Natural killer cell (primary cell): ENCODE measurements around the gene RIMBP2. TPM values are rescaled to one million over a fixed set of nuclear protein-coding genes. Genes with fewer than 3 reads are reported as not detected.

Experiments
- ATAC-seq, 3 donors: fragments of 150-1000 bp in 2 of 3; fragments of 200-7000 bp in 1 of 3; cut with Tn5 transposase; 1 replicate in 1 of 3; 2 replicates in 2 of 3; pipeline ENCODE4 v1.10.0; 2021; ENCODE audit warnings: mild to moderate bottlenecking in 2 of 3, moderate library complexity in 2 of 3
- DNase-seq, 2 donors: peaks; one replicate each; pipeline versions ENCODE4 v3.0.0 to v3.0.0-alpha.2; 2013 to 2021; ENCODE audit warnings: mixed read lengths in 1 of 2
- H3K27ac ChIP-seq: one replicate; pipeline ENCODE4 v1.5.1; 2013; ENCODE audit warnings: mild to moderate bottlenecking, low read length
- H3K27me3 ChIP-seq: one replicate; pipeline ENCODE4 v1.6.1; 2013; ENCODE audit warnings: low read length; ENCODE audit not compliant: control insufficient read depth, insufficient read depth
- H3K36me3 ChIP-seq: one replicate; pipeline ENCODE4 v1.6.1; 2013; ENCODE audit warnings: low read length; ENCODE audit not compliant: control insufficient read depth, insufficient read depth
- H3K4me1 ChIP-seq: one replicate; pipeline ENCODE4 v1.6.1; 2013; ENCODE audit warnings: low read length; ENCODE audit not compliant: control insufficient read depth, insufficient read depth
- H3K4me3 ChIP-seq: one replicate; pipeline ENCODE4 v1.5.1; 2013; ENCODE audit warnings: low read length
- H3K9me3 ChIP-seq: one replicate; pipeline ENCODE4 v1.6.1; 2013; ENCODE audit warnings: low read length; ENCODE audit not compliant: control insufficient read depth, insufficient read depth
- H3K27ac Mint-ChIP-seq, 2 donors: one replicate each; pipeline ENCODE4 v1.8.0; 2022; ENCODE audit warnings: mild to moderate bottlenecking in 2 of 2, mixed read lengths in 2 of 2, moderate library complexity in 1 of 2
- H3K27me3 Mint-ChIP-seq, 2 donors: one replicate each; pipeline ENCODE4 v1.8.0; 2022; ENCODE audit warnings: low read depth in 2 of 2, mixed read lengths in 2 of 2
- H3K36me3 Mint-ChIP-seq: one replicate; pipeline ENCODE4 v1.8.0; 2022; ENCODE audit warnings: mixed read lengths
- H3K4me1 Mint-ChIP-seq, 2 donors: one replicate each; pipeline ENCODE4 v1.8.0; 2022; ENCODE audit warnings: mixed read lengths in 2 of 2
- H3K4me3 Mint-ChIP-seq: one replicate; pipeline ENCODE4 v1.8.0; 2022; ENCODE audit warnings: mild to moderate bottlenecking, moderate library complexity, mixed read lengths
- H3K9me3 Mint-ChIP-seq, 2 donors: one replicate each; pipeline ENCODE4 v1.8.0; 2022; ENCODE audit warnings: mixed read lengths in 2 of 2
- WGBS: methylation state at CpG from one replicate; pipeline ENCODE4 v1.1.7; 2013; ENCODE audit warnings: missing lambda C conversion rate; ENCODE audit not compliant: insufficient coverage; 5-methylcytosine and 5-hydroxymethylcytosine counted together
- intact Hi-C: fragments of 100-400 bp; cut with micrococcal nuclease; formaldehyde crosslinking; loops from one replicate; pipeline ENCODE4 v1.14.2; 2022
- total RNA-seq, 4 donors: library from RNA; stranded (reverse); fragments of 120-200 nt in 1 of 4; gene quantifications; one replicate each; pipeline versions ENCODE4 v1.2.3 to v1.2.4, GENCODE V29; 2013 to 2022
- TF ChIP-seq, protein P1 (sequence below): fragments of 200-600 bp; IDR thresholded peaks from one replicate; pipeline ENCODE4 v1.8.0; 2022; ENCODE audit warnings: antibody characterized with exemption

RIMBP2 gene
- total RNA-seq, 3 donors from 2014 or later (not counting 1 experiment from before 2014, with no cell fraction given) = not detected

DNA sequence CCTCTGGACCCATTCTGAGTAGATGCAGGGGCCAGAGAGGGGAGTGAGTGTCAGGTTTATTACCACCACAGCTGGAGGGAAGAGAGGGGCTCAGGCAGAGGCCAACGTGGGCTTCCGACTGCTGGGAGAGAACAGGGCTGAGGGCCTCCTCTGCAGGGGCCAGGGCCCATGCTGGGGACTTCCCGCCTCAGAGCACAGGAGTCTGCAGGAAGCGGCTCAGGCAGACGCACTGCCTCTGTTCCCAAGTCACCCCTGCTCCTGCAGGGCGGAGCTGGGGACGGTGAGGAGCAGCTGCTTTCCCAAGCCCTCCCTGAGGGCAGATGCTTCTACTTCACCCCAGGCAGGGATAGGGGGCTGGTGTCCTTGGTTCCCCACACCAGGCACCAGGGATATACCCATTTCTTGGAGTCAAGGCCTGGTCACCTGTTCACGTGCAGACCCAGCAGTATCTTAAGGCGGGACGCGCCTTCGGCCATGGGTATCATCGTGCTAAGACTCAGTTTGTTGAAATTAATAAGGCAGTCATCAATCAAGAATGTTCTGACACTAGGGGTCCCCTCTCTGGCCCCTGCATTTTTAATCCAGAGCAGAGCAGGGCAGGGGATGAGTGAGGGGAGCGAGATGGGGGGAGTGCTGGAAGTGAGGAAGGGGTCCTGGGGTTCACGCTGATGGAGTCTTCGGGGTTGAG lies 278.4 kb downstream of the RIMBP2 start:
- Mint-ChIP-seq H3K27ac (no peak overlapping the region), H3K4me1 (no peaks in the 10 kb centered on the region), H3K9me3 (peaks cover 0 to 6% of the 10 kb centered on the region in 2 donors), H3K4me3 (no peak overlapping the region), H3K36me3 (no peaks in the 10 kb centered on the region), H3K27me3 (no peaks in the 10 kb centered on the region)
- WGBS = 91% methylated on average over 15 of the region's 16 CpGs
- H3K27ac ChIP-seq = no peak overlapping the region
- no peaks in the 10 kb centered on the region for H3K36me3 ChIP-seq
- ATAC-seq (no peak), DNase-seq (no peak)
- H3K4me1 ChIP-seq = no peaks in the 10 kb centered on the region
- intact Hi-C loops = no loop called here
- TF ChIP-seq, protein P1, sequence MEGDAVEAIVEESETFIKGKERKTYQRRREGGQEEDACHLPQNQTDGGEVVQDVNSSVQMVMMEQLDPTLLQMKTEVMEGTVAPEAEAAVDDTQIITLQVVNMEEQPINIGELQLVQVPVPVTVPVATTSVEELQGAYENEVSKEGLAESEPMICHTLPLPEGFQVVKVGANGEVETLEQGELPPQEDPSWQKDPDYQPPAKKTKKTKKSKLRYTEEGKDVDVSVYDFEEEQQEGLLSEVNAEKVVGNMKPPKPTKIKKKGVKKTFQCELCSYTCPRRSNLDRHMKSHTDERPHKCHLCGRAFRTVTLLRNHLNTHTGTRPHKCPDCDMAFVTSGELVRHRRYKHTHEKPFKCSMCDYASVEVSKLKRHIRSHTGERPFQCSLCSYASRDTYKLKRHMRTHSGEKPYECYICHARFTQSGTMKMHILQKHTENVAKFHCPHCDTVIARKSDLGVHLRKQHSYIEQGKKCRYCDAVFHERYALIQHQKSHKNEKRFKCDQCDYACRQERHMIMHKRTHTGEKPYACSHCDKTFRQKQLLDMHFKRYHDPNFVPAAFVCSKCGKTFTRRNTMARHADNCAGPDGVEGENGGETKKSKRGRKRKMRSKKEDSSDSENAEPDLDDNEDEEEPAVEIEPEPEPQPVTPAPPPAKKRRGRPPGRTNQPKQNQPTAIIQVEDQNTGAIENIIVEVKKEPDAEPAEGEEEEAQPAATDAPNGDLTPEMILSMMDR = no peak
- no peaks in the 10 kb centered on the region for H3K9me3 ChIP-seq
- no peaks in the 10 kb centered on the region for H3K27me3 ChIP-seq
- no peak overlapping the region for H3K4me3 ChIP-seq

GRCh38 chr12:130436741-130437501 lies 279.2 kb downstream of the RIMBP2 start:
- Histone ChIP-seq H3K4me1 (no peaks in the 10 kb centered on the region), H3K9me3 (no peaks in the 10 kb centered on the region), H3K36me3 (no peaks in the 10 kb centered on the region), H3K4me3 (no peak overlapping the region), H3K27me3 (no peaks in the 10 kb centered on the region), H3K27ac (no peak overlapping the region)
- H3K9me3 Mint-ChIP-seq = peaks cover 0 to 6% of the 10 kb centered on the region in 2 donors
- no peaks in the 10 kb centered on the region for H3K36me3 Mint-ChIP-seq
- no peak for ATAC-seq
- no peak overlapping the region for H3K27ac Mint-ChIP-seq
- H3K27me3 Mint-ChIP-seq = no peaks in the 10 kb centered on the region
- TF ChIP-seq, protein P1 = no peak
- no peaks in the 10 kb centered on the region for H3K4me1 Mint-ChIP-seq
- H3K4me3 Mint-ChIP-seq = no peak overlapping the region
- intact Hi-C loops = no loop called here
- WGBS = 97% methylated on average over 47 of the region's 47 CpGs
- DNase-seq = no peak

DNA sequence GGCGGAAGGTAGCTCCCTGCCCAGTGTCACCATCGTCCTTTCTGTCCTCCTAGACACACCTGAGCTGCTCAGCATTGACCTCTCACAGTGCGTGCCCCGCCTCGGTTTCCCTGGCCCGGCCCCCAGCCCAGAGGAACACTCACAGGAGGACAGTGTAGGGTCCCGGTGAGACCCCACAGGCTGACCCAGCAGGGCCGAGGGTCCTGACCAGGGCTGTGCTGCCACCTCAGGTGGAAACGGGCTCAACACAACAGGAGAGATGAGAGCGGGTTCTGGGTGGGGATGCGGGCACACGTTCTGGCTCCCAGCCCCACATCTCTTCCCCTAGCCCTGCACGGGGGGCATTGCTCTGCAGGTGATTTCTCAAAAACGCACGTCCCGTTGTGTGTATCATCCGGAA lies 280.3 kb downstream of the RIMBP2 start:
- intact Hi-C loops = no loop called here

More for the DNA sequence above, 280.3 kb downstream of the RIMBP2 start:
- Mint-ChIP-seq H3K9me3 (peaks cover 0 to 6% of the 10 kb centered on the region in 2 donors), H3K27ac (no peak overlapping the region), H3K4me1 (no peaks in the 10 kb centered on the region), H3K36me3 (no peaks in the 10 kb centered on the region), H3K4me3 (no peak overlapping the region), H3K27me3 (no peaks in the 10 kb centered on the region)
- Histone ChIP-seq H3K27me3 (no peaks in the 10 kb centered on the region), H3K36me3 (no peaks in the 10 kb centered on the region), H3K27ac (no peak overlapping the region), H3K4me1 (no peaks in the 10 kb centered on the region), H3K9me3 (no peaks in the 10 kb centered on the region), H3K4me3 (no peak overlapping the region)
- TF ChIP-seq, protein P1 = no peak
- 91% methylated on average over 17 of the region's 17 CpGs for WGBS
- ATAC-seq (no peak), DNase-seq (no peak)
